ENCODE measurements around the gene SMPD2. TPM values are rescaled to one million over a fixed set of nuclear protein-coding genes. Genes with fewer than 3 reads are reported as not detected.
A peak's percentile ranks its signal among the peaks of the same experiment; 100 is the strongest.

The SMPD2 gene
- total RNA-seq, 1 donor from 2014 or later, result 6.2 TPM

DNA sequence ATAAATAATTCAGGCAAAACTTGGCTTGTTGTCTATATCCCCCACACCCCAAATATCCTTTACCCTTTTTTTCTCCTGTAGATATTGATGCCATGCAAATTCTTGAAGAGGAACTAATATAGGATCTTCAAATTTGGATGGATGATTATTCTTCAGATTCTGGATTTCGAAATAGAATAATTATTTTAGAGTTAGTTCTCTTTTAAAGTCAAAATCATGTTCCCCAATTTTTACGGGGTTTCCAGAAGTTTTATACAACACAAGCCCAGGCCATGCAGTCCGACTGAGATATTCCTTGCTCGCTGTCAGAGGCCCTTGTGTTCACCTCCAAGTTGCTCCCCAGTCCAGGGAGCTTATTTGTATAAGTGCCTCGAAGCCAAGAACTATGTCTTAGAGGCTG is 4.5 kb upstream of the SMPD2 start:
- Mint-ChIP-seq H3K9me3 (ENCODE audit: unreplicated experiment) (no peaks in the 10 kb centered on the region), H3K4me1 (ENCODE audit: low read depth, unreplicated experiment) (no peaks in the 10 kb centered on the region), H3K27me3 (ENCODE audit: low read depth, unreplicated experiment) (peaks cover 9% of the 10 kb centered on the region), H3K27ac (ENCODE audit: unreplicated experiment) (no peak overlapping the region), H3K4me3 (ENCODE audit: unreplicated experiment) (no peak overlapping the region), H3K36me3 (ENCODE audit: low read depth, unreplicated experiment) (peaks cover 4% of the 10 kb centered on the region)
- no peaks in the 10 kb centered on the region for H3K27me3 ChIP-seq (ENCODE audit: insufficient read depth, low read length)
- no peaks in the 10 kb centered on the region for H3K9me3 ChIP-seq (ENCODE audit: insufficient read depth, low read depth, low read length)
- no peak for DNase-seq (ENCODE audit: low read depth)
- no peaks in the 10 kb centered on the region for H4K20me1 ChIP-seq (ENCODE audit: insufficient read depth, low read length)
- no peaks in the 10 kb centered on the region for H3K79me2 ChIP-seq (ENCODE audit: insufficient read depth, low read length)
- H3K9ac ChIP-seq (ENCODE audit: low read length), result no peak overlapping the region
- H3K4me2 ChIP-seq (ENCODE audit: low read length), result no peak overlapping the region
- H3K4me1 ChIP-seq (ENCODE audit: insufficient read depth, low read length), result peaks cover under 1% of the 10 kb centered on the region
- H3K27ac ChIP-seq (ENCODE audit: low read depth, low read length), result no peak overlapping the region
- H2AFZ ChIP-seq (ENCODE audit: low read depth, low read length), result no peak overlapping the region
- TF ChIP-seq EZH2 (IDR thresholded peaks at IDR 0.05; ENCODE audit: insufficient read depth, low read length) (no peak), CTCF (IDR thresholded peaks at IDR 0.05; ENCODE audit: insufficient read depth, low read depth, low read length) (no peak)
- H3K36me3 ChIP-seq (ENCODE audit: insufficient read depth, low read length), result no peaks in the 10 kb centered on the region
- FAIRE-seq, result no peak
- no peak overlapping the region for H3K4me3 ChIP-seq (ENCODE audit: insufficient read depth, low read depth, low read length)

GRCh38 chr6:109441069-109441816 is 719 bp downstream of the SMPD2 start:
- TF ChIP-seq CTCF (IDR thresholded peaks at IDR 0.05; ENCODE audit: insufficient read depth, low read depth, low read length) (no peak), EZH2 (IDR thresholded peaks at IDR 0.05; ENCODE audit: insufficient read depth, low read length) (no peak)
- Mint-ChIP-seq H3K9me3 (ENCODE audit: unreplicated experiment) (no peaks in the 10 kb centered on the region), H3K27ac (ENCODE audit: unreplicated experiment) (peak overlapping the region; percentile 77), H3K4me1 (ENCODE audit: low read depth, unreplicated experiment) (no peaks in the 10 kb centered on the region), H3K4me3 (ENCODE audit: unreplicated experiment) (peak overlapping the region; percentile 91), H3K27me3 (ENCODE audit: low read depth, unreplicated experiment) (no peaks in the 10 kb centered on the region), H3K36me3 (ENCODE audit: low read depth, unreplicated experiment) (peaks cover 12% of the 10 kb centered on the region)
- H3K4me2 ChIP-seq (ENCODE audit: low read length), result peak overlapping the region; percentile 95
- no peaks in the 10 kb centered on the region for H3K27me3 ChIP-seq (ENCODE audit: insufficient read depth, low read length)
- H4K20me1 ChIP-seq (ENCODE audit: insufficient read depth, low read length), result peaks cover 27% of the 10 kb centered on the region
- H3K36me3 ChIP-seq (ENCODE audit: insufficient read depth, low read length), result peaks cover 17% of the 10 kb centered on the region
- H3K4me1 ChIP-seq (ENCODE audit: insufficient read depth, low read length), result peaks cover 6% of the 10 kb centered on the region
- peak overlapping the region; percentile 84 for H3K9ac ChIP-seq (ENCODE audit: low read length)
- H3K27ac ChIP-seq (ENCODE audit: low read depth, low read length), result peak overlapping the region; percentile 71
- no peaks in the 10 kb centered on the region for H3K9me3 ChIP-seq (ENCODE audit: insufficient read depth, low read depth, low read length)
- FAIRE-seq (no peak), DNase-seq (ENCODE audit: low read depth) (peak; percentile 36)
- peak overlapping the region; percentile 87 for H2AFZ ChIP-seq (ENCODE audit: low read depth, low read length)
- no peaks in the 10 kb centered on the region for H3K79me2 ChIP-seq (ENCODE audit: insufficient read depth, low read length)
- H3K4me3 ChIP-seq (ENCODE audit: insufficient read depth, low read depth, low read length), result peak overlapping the region; percentile 82

DNA sequence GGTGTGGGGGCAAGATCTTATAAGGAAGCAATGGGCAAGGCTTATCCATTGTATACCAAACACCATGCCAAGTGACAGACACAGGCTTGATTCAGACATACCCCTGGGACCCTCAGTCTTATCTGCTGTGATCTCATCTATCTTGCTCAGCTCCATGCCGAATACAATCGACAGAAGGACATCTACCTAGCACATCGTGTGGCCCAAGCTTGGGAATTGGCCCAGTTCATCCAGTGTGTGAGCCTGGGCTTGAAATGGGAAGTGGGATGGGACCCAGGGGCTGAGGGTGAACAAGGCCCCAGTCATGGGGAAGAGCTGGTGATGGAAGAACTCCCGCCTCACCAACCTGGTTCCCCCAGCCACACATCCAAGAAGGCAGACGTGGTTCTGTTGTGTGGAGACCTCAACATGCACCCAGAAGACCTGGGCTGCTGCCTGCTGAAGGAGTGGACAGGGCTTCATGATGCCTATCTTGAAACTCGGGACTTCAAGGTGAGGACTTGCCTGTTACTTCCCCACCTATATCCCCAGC is 1.9 kb downstream of the SMPD2 start:
- no peaks in the 10 kb centered on the region for H3K79me2 ChIP-seq (ENCODE audit: insufficient read depth, low read length)
- peaks cover 20% of the 10 kb centered on the region for H3K36me3 ChIP-seq (ENCODE audit: insufficient read depth, low read length)
- TF ChIP-seq EZH2 (IDR thresholded peaks at IDR 0.05; ENCODE audit: insufficient read depth, low read length) (no peak), CTCF (IDR thresholded peaks at IDR 0.05; ENCODE audit: insufficient read depth, low read depth, low read length) (no peak)
- Mint-ChIP-seq H3K4me1 (ENCODE audit: low read depth, unreplicated experiment) (no peaks in the 10 kb centered on the region), H3K4me3 (ENCODE audit: unreplicated experiment) (peak overlapping the region; percentile 30), H3K27me3 (ENCODE audit: low read depth, unreplicated experiment) (no peaks in the 10 kb centered on the region), H3K9me3 (ENCODE audit: unreplicated experiment) (no peaks in the 10 kb centered on the region), H3K36me3 (ENCODE audit: low read depth, unreplicated experiment) (peaks cover 17% of the 10 kb centered on the region), H3K27ac (ENCODE audit: unreplicated experiment) (no peak overlapping the region)
- no peaks in the 10 kb centered on the region for H3K27me3 ChIP-seq (ENCODE audit: insufficient read depth, low read length)
- no peak overlapping the region for H3K4me3 ChIP-seq (ENCODE audit: insufficient read depth, low read depth, low read length)
- peak overlapping the region; percentile 95 for H3K4me2 ChIP-seq (ENCODE audit: low read length)
- FAIRE-seq (no peak), DNase-seq (ENCODE audit: low read depth) (no peak)
- no peaks in the 10 kb centered on the region for H3K9me3 ChIP-seq (ENCODE audit: insufficient read depth, low read depth, low read length)
- H3K4me1 ChIP-seq (ENCODE audit: insufficient read depth, low read length), result peaks cover 6% of the 10 kb centered on the region
- H3K9ac ChIP-seq (ENCODE audit: low read length), result no peak overlapping the region
- H2AFZ ChIP-seq (ENCODE audit: low read depth, low read length), result no peak overlapping the region
- H3K27ac ChIP-seq (ENCODE audit: low read depth, low read length), result no peak overlapping the region
- H4K20me1 ChIP-seq (ENCODE audit: insufficient read depth, low read length), result peaks cover 27% of the 10 kb centered on the region
